Measurements from ENCODE around the gene EIF4EBP3.

DNA sequence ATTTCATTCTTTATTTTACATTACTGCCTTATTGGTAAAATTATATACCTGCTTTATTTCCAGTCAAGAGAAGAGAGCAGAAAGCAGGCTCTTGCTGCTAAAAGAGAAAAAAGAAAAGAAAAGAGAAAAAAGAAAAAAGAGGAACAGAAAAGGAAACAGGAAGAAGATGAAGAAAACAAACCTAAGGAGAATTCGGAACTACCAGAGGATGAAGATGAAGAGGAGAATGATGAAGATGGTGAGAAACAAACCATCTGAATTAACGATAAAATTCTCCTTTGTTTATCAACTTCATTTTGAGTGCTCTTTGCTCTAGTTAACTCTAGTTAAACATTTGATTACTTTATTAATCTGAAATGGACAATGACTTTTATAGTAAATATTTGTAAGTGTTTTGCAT, 23.5 kb upstream of the EIF4EBP3 start:
- TF ChIP-seq, protein P1, sequence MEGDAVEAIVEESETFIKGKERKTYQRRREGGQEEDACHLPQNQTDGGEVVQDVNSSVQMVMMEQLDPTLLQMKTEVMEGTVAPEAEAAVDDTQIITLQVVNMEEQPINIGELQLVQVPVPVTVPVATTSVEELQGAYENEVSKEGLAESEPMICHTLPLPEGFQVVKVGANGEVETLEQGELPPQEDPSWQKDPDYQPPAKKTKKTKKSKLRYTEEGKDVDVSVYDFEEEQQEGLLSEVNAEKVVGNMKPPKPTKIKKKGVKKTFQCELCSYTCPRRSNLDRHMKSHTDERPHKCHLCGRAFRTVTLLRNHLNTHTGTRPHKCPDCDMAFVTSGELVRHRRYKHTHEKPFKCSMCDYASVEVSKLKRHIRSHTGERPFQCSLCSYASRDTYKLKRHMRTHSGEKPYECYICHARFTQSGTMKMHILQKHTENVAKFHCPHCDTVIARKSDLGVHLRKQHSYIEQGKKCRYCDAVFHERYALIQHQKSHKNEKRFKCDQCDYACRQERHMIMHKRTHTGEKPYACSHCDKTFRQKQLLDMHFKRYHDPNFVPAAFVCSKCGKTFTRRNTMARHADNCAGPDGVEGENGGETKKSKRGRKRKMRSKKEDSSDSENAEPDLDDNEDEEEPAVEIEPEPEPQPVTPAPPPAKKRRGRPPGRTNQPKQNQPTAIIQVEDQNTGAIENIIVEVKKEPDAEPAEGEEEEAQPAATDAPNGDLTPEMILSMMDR (conservative IDR thresholded peaks at IDR 0.05; ENCODE audit: low read length): no peak
- no peak for TF ChIP-seq EZH2phosphoT487 (IDR thresholded peaks at IDR 0.05; ENCODE audit: borderline replicate concordance)
